C4-2B (cell line): ENCODE results near the gene ATAD2B.

Source experiments
- H3K27ac ChIP-seq: fragments of 450-650 bp; 2 replicates; pipeline ENCODE4 v1.5.1; 2017
- CTCF ChIP-seq: fragments of 450-650 bp; conservative IDR thresholded peaks from 2 replicates; pipeline ENCODE4 v1.5.1; 2017; ENCODE audit warnings: mild to moderate bottlenecking
- ZFX ChIP-seq: fragments of 450-650 bp; IDR thresholded peaks from 2 replicates; pipeline ENCODE4 v1.6.1; 2017

Gene ATAD2B

DNA sequence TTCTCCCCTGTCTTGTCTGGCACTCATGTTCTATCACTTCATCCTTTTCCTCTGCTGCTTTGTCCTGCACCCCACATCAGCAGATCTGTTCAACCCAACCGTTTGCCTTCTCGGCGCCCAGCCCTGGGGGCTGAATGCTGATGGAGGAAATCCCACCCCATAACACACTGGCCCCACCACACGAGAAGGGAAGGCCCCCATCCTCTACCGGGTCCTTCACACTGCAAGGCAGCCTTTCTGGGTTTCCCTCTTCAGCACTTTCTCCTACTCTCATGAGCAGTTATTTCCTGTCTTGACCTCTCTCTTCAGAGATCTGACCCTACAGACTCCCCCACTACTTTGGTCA, 227.4 kb downstream of the ATAD2B start:
- H3K27ac ChIP-seq = no peak overlapping the region
- no peak for TF ChIP-seq ZFX
- TF ChIP-seq CTCF = no peak

DNA sequence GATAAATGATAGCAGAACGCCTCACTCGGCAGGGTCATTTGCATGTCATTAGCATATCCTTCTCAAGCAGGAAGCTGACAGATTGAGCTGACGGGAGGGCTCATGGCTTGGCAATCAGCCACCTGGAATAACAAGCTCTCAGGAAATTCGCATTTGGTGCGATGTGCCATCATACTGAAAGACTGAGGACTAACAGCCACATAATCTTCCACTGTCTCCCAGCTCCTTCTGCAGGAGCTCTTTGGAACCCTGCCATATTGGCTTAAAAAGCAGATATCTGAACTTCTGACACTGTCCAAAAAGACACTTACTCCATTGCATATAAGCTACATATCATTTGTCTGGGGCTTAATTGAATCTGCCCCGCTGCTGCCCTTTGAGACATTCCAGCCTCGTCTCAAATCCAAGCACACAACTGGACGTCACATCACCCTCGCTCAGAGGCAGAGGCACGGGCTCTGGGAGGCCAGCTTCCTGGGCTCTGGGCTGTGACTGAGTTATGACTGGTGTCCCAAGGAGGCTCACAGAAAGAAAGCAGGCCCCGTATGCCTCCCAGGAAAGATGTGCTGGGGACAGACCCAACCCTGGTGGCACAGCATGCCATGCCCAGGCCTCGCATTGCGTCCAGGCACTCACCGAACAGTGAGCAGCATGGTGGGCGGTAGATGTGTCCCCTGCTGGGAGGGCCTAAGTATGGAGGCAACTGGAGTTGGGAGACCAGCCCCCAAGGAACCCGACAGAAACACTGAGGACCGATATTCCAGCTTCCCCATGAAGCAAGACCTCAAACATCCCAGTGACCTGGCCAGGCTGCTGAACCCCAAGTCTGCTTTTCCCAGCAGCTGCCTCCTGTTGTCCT, 228.0 kb downstream of the ATAD2B start:
- TF ChIP-seq ZFX = no peak
- TF ChIP-seq CTCF = no peak
- no peak overlapping the region for H3K27ac ChIP-seq
